ENCODE measurements around the gene IGSF21. TPM values are rescaled to one million over a fixed set of nuclear protein-coding genes. Genes with fewer than 3 reads are reported as not detected.

Gene IGSF21
- total RNA-seq, 1 experiment from 2014 or later = 5.2 TPM

DNA sequence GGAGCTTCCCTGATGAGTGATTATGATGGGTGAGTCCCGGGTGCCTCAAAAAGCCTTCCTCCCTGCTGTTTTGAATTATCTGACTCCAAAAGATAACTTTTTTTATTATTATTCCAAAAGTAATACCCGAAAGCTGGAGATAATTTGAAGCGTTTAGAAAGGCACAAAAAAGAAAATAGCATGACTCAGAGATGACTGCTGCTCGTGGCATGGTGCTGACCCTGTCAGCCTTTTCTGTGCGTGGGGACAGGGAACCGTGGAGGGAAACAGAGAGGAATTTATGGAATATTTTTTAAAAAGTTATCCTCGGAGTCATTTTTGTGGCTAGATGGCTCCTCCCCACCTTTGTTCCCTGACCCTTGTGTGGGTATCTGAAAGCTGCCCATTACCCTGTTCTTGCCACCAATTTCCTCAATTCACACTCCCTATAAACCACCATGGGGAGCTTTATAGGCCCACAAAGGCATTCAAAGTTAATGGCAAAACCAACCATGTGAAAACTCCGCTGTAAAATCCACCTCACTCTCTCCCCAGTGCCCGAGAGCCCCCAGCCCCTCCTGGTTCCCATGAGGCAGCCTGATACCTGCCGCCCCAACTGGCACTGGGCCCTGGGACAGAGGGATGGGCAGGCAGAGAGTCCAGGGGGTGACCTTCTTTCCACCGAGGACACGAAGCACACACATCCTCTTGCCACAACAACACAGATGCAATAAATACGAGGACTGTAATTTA lies 37.5 kb downstream of the IGSF21 start:
- Histone ChIP-seq H2BK20ac (ENCODE audit: low read depth, low read length, poor library complexity, severe bottlenecking) (no peak overlapping the region), H3K27ac (ENCODE audit: insufficient read length, low read depth, low read length) (no peak overlapping the region), H4K8ac (replicated peaks; ENCODE audit: insufficient read length, low read depth, low read length) (no peak overlapping the region), H2BK12ac (ENCODE audit: insufficient read length, low read depth, low read length) (no peak overlapping the region), H3K14ac (ENCODE audit: insufficient read depth, low read length) (no peak overlapping the region), H3K4me2 (ENCODE audit: insufficient read depth, insufficient read length, low read length) (no peak overlapping the region), H2BK120ac (ENCODE audit: low read depth, low read length, poor library complexity, severe bottlenecking) (no peak overlapping the region), H3K27me3 (ENCODE audit: insufficient read depth, low read length) (no peaks in the 10 kb centered on the region), H3K79me2 (ENCODE audit: insufficient read depth, low read length) (no peaks in the 10 kb centered on the region), H4K91ac (ENCODE audit: insufficient read length, low read depth, low read length) (no peak overlapping the region), H4K20me1 (ENCODE audit: control insufficient read depth, insufficient read depth, insufficient read length) (peaks cover 2% of the 10 kb centered on the region), H3K18ac (ENCODE audit: insufficient read length, low read depth, low read length) (no peak overlapping the region), H3K23me2 (ENCODE audit: insufficient read length, low read depth, low read length, poor library complexity, severe bottlenecking) (no peaks in the 10 kb centered on the region), H3K79me1 (ENCODE audit: insufficient read depth, low read depth, low read length, poor library complexity, severe bottlenecking) (no peaks in the 10 kb centered on the region), H3K23ac (ENCODE audit: insufficient read length, low read depth, low read length) (no peak overlapping the region), H2AFZ (ENCODE audit: low read length) (no peak overlapping the region), H2BK5ac (ENCODE audit: insufficient read length, low read length) (no peak overlapping the region), H3K9me3 (ENCODE audit: control insufficient read depth, low read depth, low read length) (no peaks in the 10 kb centered on the region), H3K56ac (ENCODE audit: insufficient read length, low read depth, low read length) (no peak overlapping the region), H2BK15ac (ENCODE audit: low read depth, low read length) (no peak overlapping the region), H2AK5ac (ENCODE audit: insufficient read length, low read length) (no peak overlapping the region), H3K9ac (ENCODE audit: extremely low read depth, insufficient read length, low read length) (no peak overlapping the region), H3K4ac (ENCODE audit: low read depth, low read length) (no peak overlapping the region), H4K5ac (ENCODE audit: insufficient read length, low read depth, low read length) (no peak overlapping the region), H3T11ph (ENCODE audit: low read length) (no peak overlapping the region), H3K4me1 (ENCODE audit: insufficient read depth, low read length) (peaks cover 4% of the 10 kb centered on the region; the same call in 1 of the 2 replicates)
- Mint-ChIP-seq H3K36me3 (ENCODE audit: insufficient read depth in 1 of 3, low read depth in 3 of 3) (peaks cover 0 to 2% (median 0%) of the 10 kb centered on the region in 3 experiments; a peak in 2 of 7 replicates), H3K9me3 (no peaks in the 10 kb centered on the region), H3K27ac (no peak overlapping the region), H3K4me1 (peaks cover 25 to 41% of the 10 kb centered on the region in 2 experiments), H3K4me3 (no peak overlapping the region), H3K27me3 (ENCODE audit: low read depth) (no peaks in the 10 kb centered on the region)
- no CpG with 5 or more reads among the region's 13 CpGs for WGBS (ENCODE audit: extremely low coverage, insufficient read length, low lambda C conversion rate)
- TF ChIP-seq, protein P1, sequence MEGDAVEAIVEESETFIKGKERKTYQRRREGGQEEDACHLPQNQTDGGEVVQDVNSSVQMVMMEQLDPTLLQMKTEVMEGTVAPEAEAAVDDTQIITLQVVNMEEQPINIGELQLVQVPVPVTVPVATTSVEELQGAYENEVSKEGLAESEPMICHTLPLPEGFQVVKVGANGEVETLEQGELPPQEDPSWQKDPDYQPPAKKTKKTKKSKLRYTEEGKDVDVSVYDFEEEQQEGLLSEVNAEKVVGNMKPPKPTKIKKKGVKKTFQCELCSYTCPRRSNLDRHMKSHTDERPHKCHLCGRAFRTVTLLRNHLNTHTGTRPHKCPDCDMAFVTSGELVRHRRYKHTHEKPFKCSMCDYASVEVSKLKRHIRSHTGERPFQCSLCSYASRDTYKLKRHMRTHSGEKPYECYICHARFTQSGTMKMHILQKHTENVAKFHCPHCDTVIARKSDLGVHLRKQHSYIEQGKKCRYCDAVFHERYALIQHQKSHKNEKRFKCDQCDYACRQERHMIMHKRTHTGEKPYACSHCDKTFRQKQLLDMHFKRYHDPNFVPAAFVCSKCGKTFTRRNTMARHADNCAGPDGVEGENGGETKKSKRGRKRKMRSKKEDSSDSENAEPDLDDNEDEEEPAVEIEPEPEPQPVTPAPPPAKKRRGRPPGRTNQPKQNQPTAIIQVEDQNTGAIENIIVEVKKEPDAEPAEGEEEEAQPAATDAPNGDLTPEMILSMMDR (conservative IDR thresholded peaks at IDR 0.05) = no peak
- DNase-seq = no peak

Data from H9 (cell line).